Fibroblast of lung (primary cell): Measurements from ENCODE around the gene ICAM2. TPM values are rescaled to one million over a fixed set of nuclear protein-coding genes. Genes with fewer than 3 reads are reported as not detected.
A peak's percentile ranks its signal among the peaks of the same experiment; 100 is the strongest.

Experiments
- DNase-seq, 2 donors: peaks; one replicate each; pipeline versions ENCODE4 v3.0.0 to v3.0.0-alpha.2; 2010; ENCODE audit warnings: low read depth in 2 of 2
- H2AFZ ChIP-seq: 2 replicates; pipeline ENCODE4 v1.5.1; 2012; ENCODE audit warnings: low read length, control low read depth, inconsistent platforms
- H3K27ac ChIP-seq: 2 replicates; pipeline ENCODE4 v1.5.1; 2011; ENCODE audit warnings: low read length, control low read depth; ENCODE audit not compliant: insufficient read depth
- H3K27me3 ChIP-seq: 2 replicates; pipeline ENCODE4 v1.5.1; 2011; ENCODE audit warnings: mild to moderate bottlenecking, low read length; ENCODE audit not compliant: control insufficient read depth, insufficient read depth
- H3K36me3 ChIP-seq: 2 replicates; pipeline ENCODE4 v1.5.1; 2011; ENCODE audit warnings: low read length; ENCODE audit not compliant: control insufficient read depth, insufficient read depth
- H3K4me1 ChIP-seq: 2 replicates; pipeline ENCODE4 v1.5.1; 2011; ENCODE audit warnings: low read length; ENCODE audit not compliant: control insufficient read depth, insufficient read depth; ENCODE audit errors: extremely low read depth
- H3K4me2 ChIP-seq: 2 replicates; pipeline ENCODE4 v1.5.1; 2011; ENCODE audit warnings: low read length, control low read depth; ENCODE audit not compliant: insufficient read depth; ENCODE audit errors: extremely low read depth
- H3K4me3 ChIP-seq, 4 experiments: fragments of 200-600 bp in 1 of 4; sonication (generic) in 1 of 4; replicated peaks in 1 of 4; 2 replicates each; pipeline ENCODE4 v1.5.1; 2011 to 2016; ENCODE audit warnings: low read length in 4 of 4, low read depth in 3 of 4, mild to moderate bottlenecking in 3 of 4, control low read depth in 2 of 4, inconsistent platforms in 1 of 4, mixed read lengths in 1 of 4; ENCODE audit not compliant: insufficient read depth in 1 of 4; ENCODE audit errors: control extremely low read depth in 1 of 4
- H3K79me2 ChIP-seq: 2 replicates; pipeline ENCODE4 v1.5.1; 2012; ENCODE audit warnings: mild to moderate bottlenecking, low read length, inconsistent platforms; ENCODE audit not compliant: control insufficient read depth, insufficient read depth
- H3K9ac ChIP-seq: 2 replicates; pipeline ENCODE4 v1.5.1; 2011; ENCODE audit warnings: mild to moderate bottlenecking, low read length, control low read depth; ENCODE audit not compliant: insufficient read depth
- H3K9me3 ChIP-seq: 2 replicates; pipeline ENCODE4 v1.5.1; 2012; ENCODE audit warnings: low read depth, low read length; ENCODE audit not compliant: control insufficient read depth, insufficient read depth
- H4K20me1 ChIP-seq: 2 replicates; pipeline ENCODE4 v1.5.1; 2011; ENCODE audit warnings: low read length; ENCODE audit not compliant: control insufficient read depth, insufficient read depth; ENCODE audit errors: extremely low read depth
- CTCF ChIP-seq, 2 donors: IDR thresholded peaks in 1 of 2; conservative IDR thresholded peaks in 1 of 2; 1 replicate in 1 of 2; 2 replicates in 1 of 2; pipeline ENCODE4 v1.5.1; 2011 to 2012; ENCODE audit warnings: low read length in 2 of 2, control low read depth in 1 of 2, inconsistent platforms in 1 of 2, low read depth in 1 of 2, mild to moderate bottlenecking in 1 of 2
- EZH2 ChIP-seq: IDR thresholded peaks from 2 replicates; pipeline ENCODE4 v1.5.1; 2012; ENCODE audit warnings: low read length, control low read depth, mild to moderate bottlenecking; ENCODE audit errors: missing control alignments
- polyA plus RNA-seq, 2 donors: library from polyadenylated mRNA; depleted of rRNA in 1 of 2; stranded (reverse) in 1 of 2; unstranded in 1 of 2; fragments of >200 nt; gene quantifications; 2 replicates each; pipeline ENCODE4 v1.2.1, GENCODE V29; 2011 to 2012; ENCODE audit warnings: missing spikeins in 1 of 2
- total RNA-seq: library from RNA; depleted of rRNA; stranded (reverse); fragments of >200 nt; gene quantifications from 2 replicates; pipeline ENCODE4 v1.2.1, GENCODE V29; 2014

The ICAM2 gene
- total and polyA plus RNA-seq, 2 donors (not counting 1 experiment from before 2014, with no cell fraction given) = 1.1 to 3.5 TPM

- no peak overlapping the region for H3K4me3 ChIP-seq
- no peak overlapping the region for H3K4me2 ChIP-seq
- no peaks in the 10 kb centered on the region for H3K79me2 ChIP-seq
- no peak overlapping the region for H3K9ac ChIP-seq
- TF ChIP-seq EZH2 (no peak), CTCF (conservative IDR thresholded peaks at IDR 0.05 in 1 of 2, IDR thresholded peaks at IDR 0.05 in 1 of 2; ENCODE audit: low read depth in 1 of 2, low read length in 2 of 2) (no peak)
- peak in 1 of 2 donors; percentile 38 for DNase-seq
- no peak overlapping the region for H2AFZ ChIP-seq
- no peak overlapping the region for H3K27ac ChIP-seq
- H3K9me3 ChIP-seq = no peaks in the 10 kb centered on the region
- H3K4me1 ChIP-seq = no peaks in the 10 kb centered on the region
- H3K36me3 ChIP-seq = peaks cover 3% of the 10 kb centered on the region
- H3K27me3 ChIP-seq = no peaks in the 10 kb centered on the region
- no peaks in the 10 kb centered on the region for H4K20me1 ChIP-seq
Observed at GRCh38 chr17:64042700-64043485, 22.5 kb upstream of the ICAM2 start.

GRCh38 chr17:64041912-64042311 lies 21.5 kb upstream of the ICAM2 start:
- no peak for TF ChIP-seq CTCF (conservative IDR thresholded peaks at IDR 0.05 in 1 of 2, IDR thresholded peaks at IDR 0.05 in 1 of 2; ENCODE audit: low read depth in 1 of 2, low read length in 2 of 2)
- no peak for TF ChIP-seq EZH2

DNA sequence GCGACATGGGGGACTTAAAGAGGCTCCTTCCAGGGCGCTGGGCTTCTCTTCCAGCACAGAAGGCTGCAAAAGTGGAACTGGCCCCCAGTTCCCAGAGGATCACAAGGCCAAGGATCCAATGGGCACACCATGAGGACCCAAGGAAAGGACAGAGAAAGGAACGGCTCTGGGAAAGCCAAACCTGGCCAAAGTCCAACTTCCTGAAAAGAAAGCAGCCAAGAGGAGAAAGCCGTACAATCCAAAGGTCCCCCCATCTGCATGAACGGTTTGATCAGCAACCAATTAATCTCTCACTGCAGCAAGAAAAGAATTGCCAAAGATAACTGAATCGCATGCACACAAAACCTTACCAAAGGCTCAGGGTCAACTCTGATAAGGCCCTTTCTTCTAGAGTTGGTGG lies 19.8 kb upstream of the ICAM2 start:
- Histone ChIP-seq H3K4me1 (no peaks in the 10 kb centered on the region), H3K9ac (no peak overlapping the region), H3K27ac (no peak overlapping the region), H3K36me3 (no peaks in the 10 kb centered on the region), H3K27me3 (no peaks in the 10 kb centered on the region), H3K9me3 (no peaks in the 10 kb centered on the region), H3K4me3 (no peak overlapping the region), H2AFZ (no peak overlapping the region), H3K4me2 (no peak overlapping the region), H3K79me2 (no peaks in the 10 kb centered on the region), H4K20me1 (no peaks in the 10 kb centered on the region)
- TF ChIP-seq CTCF (conservative IDR thresholded peaks at IDR 0.05 in 1 of 2, IDR thresholded peaks at IDR 0.05 in 1 of 2; ENCODE audit: low read depth in 1 of 2, low read length in 2 of 2) (no peak), EZH2 (no peak)
- no peak for DNase-seq

More at GRCh38 chr17:64041912-64042311, 21.5 kb upstream of the ICAM2 start:
- H3K27ac ChIP-seq = no peak overlapping the region
- no peak overlapping the region for H3K9ac ChIP-seq
- H4K20me1 ChIP-seq = no peaks in the 10 kb centered on the region
- no peak overlapping the region for H2AFZ ChIP-seq
- no peaks in the 10 kb centered on the region for H3K4me1 ChIP-seq
- H3K79me2 ChIP-seq = no peaks in the 10 kb centered on the region
- no peak overlapping the region for H3K4me3 ChIP-seq
- no peaks in the 10 kb centered on the region for H3K9me3 ChIP-seq
- no peak for DNase-seq
- H3K4me2 ChIP-seq = no peak overlapping the region
- H3K27me3 ChIP-seq = no peaks in the 10 kb centered on the region
- H3K36me3 ChIP-seq = peaks cover 3% of the 10 kb centered on the region
